Suprapubic skin (tissue), 4 donors: ENCODE measurements around the gene KCTD3.

Experiments
- POLR2A ChIP-seq, 2 donors: fragments of 450-650 bp; IDR thresholded peaks; one replicate each; pipeline ENCODE4 v1.6.1; 2017; ENCODE audit warnings: antibody characterized with exemption in 2 of 2, mild to moderate bottlenecking in 2 of 2, moderate library complexity in 2 of 2
- POLR2AphosphoS5 ChIP-seq, 3 donors: sonication (generic); formaldehyde crosslinking; IDR thresholded peaks; one replicate each; pipeline ENCODE4 v1.6.1; 2017; ENCODE audit warnings: antibody characterized with exemption in 3 of 3
- TF ChIP-seq, protein P1 (sequence below), 2 donors: fragments of 200-600 bp in 1 of 2; fragments of 450-650 bp in 1 of 2; sonication (generic) in 1 of 2; IDR thresholded peaks; one replicate each; pipeline ENCODE4 v1.5.1; 2016 to 2019; ENCODE audit warnings: antibody characterized with exemption in 2 of 2, mild to moderate bottlenecking in 1 of 2, moderate library complexity in 1 of 2

DNA sequence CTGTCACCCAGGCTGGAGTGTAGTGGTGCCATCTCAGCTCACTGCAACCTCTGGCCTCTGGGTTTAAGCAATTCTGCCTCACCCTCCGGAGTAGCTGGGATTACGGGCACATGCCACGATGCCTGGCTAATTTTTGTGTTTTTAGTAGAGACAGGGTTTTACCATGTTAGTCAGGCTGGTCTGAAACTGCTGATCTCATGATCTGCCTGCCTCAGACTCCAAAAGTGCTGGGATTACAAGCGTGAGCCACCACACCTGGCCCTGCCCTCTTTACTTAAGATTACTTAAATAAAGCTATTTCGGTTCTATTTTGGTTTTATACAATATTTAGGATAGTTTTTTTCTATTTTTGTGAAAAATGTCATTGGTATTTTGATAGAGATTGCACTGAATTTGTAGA is 15.3 kb upstream of the KCTD3 start:
- TF ChIP-seq POLR2A (IDR thresholded peaks at IDR 0.05) (no peak), POLR2AphosphoS5 (IDR thresholded peaks at IDR 0.05) (no peak)
- TF ChIP-seq, protein P1, sequence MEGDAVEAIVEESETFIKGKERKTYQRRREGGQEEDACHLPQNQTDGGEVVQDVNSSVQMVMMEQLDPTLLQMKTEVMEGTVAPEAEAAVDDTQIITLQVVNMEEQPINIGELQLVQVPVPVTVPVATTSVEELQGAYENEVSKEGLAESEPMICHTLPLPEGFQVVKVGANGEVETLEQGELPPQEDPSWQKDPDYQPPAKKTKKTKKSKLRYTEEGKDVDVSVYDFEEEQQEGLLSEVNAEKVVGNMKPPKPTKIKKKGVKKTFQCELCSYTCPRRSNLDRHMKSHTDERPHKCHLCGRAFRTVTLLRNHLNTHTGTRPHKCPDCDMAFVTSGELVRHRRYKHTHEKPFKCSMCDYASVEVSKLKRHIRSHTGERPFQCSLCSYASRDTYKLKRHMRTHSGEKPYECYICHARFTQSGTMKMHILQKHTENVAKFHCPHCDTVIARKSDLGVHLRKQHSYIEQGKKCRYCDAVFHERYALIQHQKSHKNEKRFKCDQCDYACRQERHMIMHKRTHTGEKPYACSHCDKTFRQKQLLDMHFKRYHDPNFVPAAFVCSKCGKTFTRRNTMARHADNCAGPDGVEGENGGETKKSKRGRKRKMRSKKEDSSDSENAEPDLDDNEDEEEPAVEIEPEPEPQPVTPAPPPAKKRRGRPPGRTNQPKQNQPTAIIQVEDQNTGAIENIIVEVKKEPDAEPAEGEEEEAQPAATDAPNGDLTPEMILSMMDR (IDR thresholded peaks at IDR 0.05) = no peak
